GM18858 (cell line): ENCODE results near the gene DNAH1.
A peak's percentile ranks its signal among the peaks of the same experiment; 100 is the strongest.
"Not testable (repeated sequence)": the region's sequence is repeated elsewhere in the genome, so short reads cannot be mapped to it uniquely, and the experiment has no call there.

Experiments
- ATAC-seq: cut with Tn5 transposase; IDR thresholded peaks from one replicate; pipeline ENCODE4 v1.9.1; 2021; ENCODE audit not compliant: unreplicated experiment

DNAH1 gene

GRCh38 chr3:52315977-52316764 lies at the start of gene DNAH1:
Gene DNAH1, plus strand, starts transcription at chr3:52316319. Its CDS starts 6,124 bp downstream, at chr3:52322443.
- ATAC-seq = no peak

DNA sequence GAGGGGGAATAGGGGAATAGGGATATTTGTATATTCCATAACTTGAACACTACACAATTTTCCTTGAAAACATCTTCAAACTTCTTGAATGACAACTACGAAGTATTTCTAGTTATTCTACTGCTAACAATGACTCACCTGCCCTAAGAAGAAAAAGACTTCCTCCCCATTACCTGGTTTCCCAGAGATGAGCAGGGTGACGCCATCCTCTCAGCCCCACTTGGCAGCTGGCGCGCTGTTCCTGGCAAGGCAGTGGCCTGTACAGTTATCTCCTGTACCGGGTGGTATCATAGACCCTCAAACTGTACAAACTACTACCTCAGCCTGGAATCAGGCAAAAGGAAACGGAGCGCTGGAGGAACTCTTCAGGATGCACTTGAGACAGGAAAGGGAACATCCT lies 48.1 kb upstream of the DNAH1 start:
- ATAC-seq = no peak

DNA sequence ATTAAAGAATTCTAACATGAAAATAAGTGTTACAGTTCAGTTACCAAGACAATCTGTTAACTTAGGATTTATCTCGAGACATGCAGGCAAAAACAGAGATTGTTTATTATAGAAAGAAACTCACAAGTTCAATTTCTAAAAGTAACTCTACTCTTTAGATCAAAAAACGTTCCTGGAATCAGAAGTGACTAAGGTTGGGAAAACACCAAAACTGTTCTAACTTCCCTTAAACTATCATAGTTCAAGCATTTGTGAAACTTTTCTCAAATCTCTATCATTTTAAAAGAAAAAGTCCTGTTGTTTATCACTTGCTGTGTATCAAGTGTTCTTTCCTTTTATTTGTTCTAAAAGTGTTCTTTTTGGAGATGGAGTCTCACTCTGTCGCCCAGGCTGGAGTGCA lies 46.3 kb upstream of the DNAH1 start:
- ATAC-seq = no peak

DNA sequence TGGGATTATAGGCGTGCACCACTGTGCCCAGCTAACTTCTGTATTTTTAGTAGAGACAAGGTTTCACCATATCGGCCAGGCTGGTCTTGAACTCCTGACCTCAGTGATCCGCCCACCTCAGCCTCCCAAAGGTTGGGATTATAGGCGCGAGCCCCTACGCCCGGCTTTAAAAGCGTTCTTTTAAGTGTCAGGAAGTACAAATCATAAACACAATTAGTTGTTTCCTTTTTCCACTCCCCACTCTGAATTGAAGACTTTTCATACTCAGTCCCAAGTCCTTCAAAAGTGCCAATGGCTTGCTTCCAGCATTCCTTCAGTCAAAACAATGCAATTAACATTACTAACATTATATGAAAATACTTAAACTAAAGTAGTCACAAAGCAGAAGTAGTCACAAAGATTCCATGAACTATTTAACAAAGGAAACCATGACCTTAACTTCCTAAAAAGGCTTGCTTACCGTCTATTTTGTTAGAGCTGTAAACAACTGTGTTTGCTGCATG lies 45.8 kb upstream of the DNAH1 start:
- no peak for ATAC-seq

- not testable (repeated sequence) for ATAC-seq
Measured at GRCh38 chr3:52272172-52272571, 43.9 kb upstream of the DNAH1 start.

DNA sequence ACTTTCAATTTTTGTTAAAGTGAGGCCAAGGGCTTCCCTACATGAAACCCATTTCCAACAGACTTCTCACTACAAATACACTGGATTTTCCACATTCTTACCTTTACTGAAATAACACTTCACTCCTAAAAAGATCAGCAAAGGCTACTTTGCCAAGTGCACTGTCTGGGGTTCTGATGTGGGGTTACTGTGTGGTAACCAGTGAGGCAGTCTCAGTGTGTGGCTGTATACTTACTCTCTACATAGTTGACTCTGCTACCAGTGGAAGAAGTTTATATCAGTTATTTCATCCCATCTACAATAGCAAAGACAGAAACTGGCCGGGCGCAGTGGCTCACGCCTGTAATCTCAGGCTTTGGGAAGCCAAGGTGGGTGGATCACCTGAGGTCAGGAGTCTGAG lies 43.3 kb upstream of the DNAH1 start:
- no peak for ATAC-seq

DNA sequence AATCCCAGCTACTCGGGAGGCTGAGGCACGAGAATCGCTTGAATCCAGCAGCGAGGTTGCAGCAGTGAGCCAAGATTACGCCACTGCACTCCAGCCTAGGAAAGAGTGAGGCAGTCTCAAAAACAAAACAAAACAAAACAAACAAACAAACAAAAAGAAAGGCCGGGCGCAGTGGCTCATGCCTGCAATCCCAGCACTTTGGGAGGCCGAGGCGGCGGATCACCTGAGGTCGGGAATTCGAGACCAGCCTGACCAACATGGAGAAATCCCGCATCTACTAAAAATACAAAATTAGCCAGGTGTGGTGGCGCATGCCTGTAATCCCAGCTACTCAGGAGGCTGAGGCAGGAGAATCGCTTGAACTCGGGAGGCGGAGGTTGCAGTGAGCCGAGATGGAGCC lies 41.3 kb upstream of the DNAH1 start:
- ATAC-seq = not testable (repeated sequence)

DNA sequence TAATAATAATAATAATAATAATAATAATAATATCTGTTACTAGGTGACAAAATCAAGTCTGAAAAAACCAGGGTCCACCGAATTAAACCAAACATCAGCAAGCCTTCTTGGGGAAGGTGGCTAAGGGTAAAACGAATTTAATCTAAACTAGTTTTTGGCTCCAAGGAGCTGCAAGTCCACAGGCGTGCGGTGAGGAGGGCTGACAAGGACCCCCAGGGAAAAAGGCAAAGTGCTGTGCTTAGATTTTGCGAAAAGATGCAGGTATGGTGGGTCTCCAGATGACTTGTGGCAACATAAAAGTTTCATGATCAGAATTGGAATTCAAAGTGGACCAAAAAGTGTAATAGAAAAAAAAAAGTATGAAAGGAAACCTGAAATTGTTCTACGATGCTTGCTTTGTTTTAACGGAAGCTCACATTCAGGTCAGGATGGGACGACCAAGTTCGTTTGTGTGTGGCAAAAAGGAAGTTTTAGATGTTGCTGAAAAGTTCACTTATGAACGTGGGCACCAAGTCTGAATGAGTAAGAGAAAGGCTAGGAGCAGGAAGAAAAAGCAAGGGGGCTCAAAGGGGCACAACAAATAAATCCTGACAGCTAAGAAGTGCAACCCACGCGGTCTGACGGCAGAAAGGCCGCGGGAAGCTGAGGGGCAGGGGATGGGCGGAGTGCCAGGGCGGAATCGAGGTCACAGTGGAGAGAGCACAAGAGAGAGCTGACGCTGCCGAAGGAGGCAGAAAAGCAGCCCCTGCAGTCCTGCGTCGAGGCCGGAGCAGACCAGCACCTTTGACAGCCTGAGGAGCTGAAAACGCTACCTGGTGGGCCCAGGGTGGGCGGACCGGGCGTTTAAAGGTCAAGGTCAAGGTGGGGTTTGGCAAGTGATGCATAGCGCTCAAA lies 38.8 kb upstream of the DNAH1 start:
- no peak for ATAC-seq

DNA sequence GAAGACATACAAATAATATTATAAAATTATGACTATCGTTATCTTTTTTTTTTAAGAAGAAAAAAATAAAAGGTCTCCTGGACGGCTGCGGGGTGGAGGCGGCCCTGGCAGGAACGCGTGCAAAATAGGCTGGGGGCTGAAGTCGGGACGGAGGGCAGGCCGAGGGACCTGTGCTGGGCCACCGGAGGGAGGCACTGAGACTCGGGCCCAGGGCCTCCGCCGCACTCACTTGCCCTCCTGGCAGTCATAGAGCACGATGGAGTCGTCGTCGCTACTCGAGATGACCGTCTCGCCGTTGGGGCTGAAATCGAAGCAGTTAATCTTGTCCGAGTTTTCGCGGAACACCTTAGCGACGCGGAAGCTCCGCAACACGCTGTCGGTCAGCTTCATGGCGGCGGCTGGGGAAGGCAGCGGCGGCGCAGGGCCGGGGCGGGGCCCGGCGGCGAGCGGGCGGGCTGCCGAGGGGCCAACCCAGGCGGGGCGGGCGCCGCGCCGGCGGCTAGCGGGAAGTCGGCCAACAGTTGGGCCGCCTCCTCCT lies 38.1 kb upstream of the DNAH1 start:
- ATAC-seq = peak; percentile 31

DNA sequence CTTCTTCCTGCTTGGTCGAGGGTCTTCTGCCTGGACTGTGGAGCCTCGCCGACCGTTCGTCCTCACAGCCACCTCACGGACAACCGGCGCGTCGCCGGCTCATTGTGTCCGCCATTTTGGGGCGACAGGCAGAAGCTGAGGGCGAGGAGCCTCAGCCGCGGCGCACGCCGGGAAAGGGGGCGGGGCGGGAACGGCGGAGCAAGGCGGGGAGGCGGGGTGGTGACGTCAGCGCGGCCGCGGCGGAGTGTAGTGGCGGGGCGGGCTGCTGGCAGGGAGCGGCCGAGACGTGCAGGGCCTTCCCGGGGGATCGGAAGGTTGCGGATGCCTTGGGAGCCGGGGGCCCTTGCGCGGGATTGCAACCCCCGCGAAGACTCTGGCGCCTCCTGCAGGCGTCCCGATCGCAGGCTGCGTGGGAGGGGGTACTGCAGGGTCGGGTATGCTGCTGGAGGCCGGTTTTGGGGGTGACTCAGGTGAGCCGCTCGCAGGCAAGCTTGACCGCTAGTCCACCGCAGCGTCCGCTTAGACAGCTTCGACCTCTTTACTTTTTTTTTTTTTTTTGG lies 37.5 kb upstream of the DNAH1 start, which contains the start of gene WDR82:
WDR82 (minus strand) TSS at position 140 of the 560 bp plus-strand sequence. CDS start 288 bp downstream, outside the sequence.
- ATAC-seq = peak; percentile 58

GRCh38 chr3:52279596-52279995 lies 36.5 kb upstream of the DNAH1 start:
- ATAC-seq = no peak

GRCh38 chr3:52280050-52280461 lies 36.1 kb upstream of the DNAH1 start:
- ATAC-seq = no peak

DNA sequence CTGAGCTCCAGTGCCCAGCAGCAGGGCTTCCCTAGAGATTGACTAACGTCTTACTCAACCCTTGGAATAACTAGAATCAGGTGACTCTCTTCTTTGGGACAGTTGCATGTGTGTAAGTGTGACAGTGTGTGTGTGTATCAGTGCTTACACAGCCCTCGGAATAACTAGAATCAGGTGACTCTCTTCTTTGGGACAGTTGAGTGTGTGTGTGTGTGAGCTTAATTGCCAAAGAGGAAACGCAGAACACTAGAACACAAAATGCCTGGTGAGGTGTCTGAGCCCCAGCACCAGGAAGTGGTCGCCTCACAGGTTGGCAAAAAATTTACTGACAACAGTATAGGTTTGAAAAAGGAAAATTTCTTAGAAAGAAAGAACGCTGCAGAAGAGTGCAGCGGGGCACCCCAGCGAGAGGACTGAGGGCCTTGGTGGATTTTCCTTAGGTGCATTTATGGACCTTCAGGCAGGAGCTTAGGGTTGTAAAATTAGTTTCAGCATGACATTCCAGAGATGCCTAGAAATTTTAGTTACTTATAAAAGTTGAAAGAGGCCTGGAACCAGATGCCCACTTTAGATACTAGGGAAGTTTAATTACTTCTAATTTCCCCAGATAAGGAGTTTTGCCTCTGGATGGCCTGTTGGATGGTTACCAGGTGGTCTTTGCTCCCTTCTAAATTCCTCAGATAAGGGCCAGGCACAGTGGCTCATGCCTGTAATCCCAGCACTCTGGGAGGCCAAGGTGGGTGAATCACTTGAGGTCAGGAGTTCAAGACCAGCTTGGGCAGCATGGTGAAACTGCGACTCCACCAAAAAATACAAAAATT lies 33.9 kb upstream of the DNAH1 start:
- no peak for ATAC-seq

GRCh38 chr3:52283306-52283705 lies 32.8 kb upstream of the DNAH1 start:
- no peak for ATAC-seq

- not testable (repeated sequence) for ATAC-seq
Measured at GRCh38 chr3:52284051-52284450, 32.1 kb upstream of the DNAH1 start.

- no peak for ATAC-seq
Measured at GRCh38 chr3:52286777-52287110, 29.4 kb upstream of the DNAH1 start.

- ATAC-seq = no peak
Measured at GRCh38 chr3:52288674-52289073, 27.4 kb upstream of the DNAH1 start.

GRCh38 chr3:52289338-52289746 lies 26.8 kb upstream of the DNAH1 start:
- ATAC-seq = no peak

DNA sequence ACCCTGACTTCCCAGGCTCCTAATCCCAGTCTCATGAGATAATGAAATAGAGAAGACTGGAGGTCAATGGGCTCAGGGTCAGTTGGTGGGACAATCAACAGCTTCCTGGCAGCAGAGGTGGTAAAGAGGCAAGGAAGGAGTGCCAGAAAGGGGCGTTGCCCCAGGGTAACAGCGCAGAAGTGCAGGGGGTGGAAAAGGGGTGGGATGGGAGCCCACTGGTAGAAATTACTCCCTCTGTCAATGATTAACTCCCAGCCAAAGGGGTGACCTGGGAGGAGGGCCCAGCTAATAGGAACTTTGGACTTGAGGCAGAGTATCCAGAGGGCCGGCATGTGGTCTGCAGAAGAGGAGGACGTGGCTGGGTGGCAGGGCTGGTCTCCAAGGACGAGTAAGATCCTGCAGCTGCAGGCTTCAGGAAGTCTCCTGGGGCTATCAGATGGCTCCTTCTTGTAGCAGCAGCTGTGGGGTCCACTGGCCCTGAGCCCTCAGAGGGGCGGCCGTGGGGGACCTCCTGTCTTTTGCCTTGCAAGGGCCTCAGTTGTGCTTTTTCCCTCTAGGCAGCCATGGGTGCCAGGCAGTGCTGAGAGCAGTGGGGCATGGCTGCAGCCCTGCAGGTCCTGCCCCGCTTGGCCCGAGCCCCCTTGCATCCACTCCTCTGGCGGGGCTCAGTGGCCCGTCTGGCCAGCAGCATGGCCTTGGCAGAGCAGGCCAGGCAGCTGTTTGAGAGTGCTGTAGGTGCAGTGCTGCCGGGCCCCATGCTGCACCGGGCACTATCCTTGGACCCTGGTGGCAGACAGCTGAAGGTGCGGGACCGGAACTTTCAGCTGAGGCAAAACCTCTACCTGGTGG lies 26.1 kb upstream of the DNAH1 start:
- ATAC-seq = no peak
